Activated B cell treated with CpG ODN at 0.5 μM for 24 hours (primary cell): ENCODE results near the gene SCLT1. TPM values are rescaled to one million over a fixed set of nuclear protein-coding genes. Genes with fewer than 3 reads are reported as not detected.
"Not testable (repeated sequence)": the region's sequence is repeated elsewhere in the genome, so short reads cannot be mapped to it uniquely, and the experiment has no call there.

Experiments
- ATAC-seq: fragments of 200-7000 bp; cut with Tn5 transposase; one replicate; pipeline ENCODE4 v1.10.0; 2021; ENCODE audit warnings: low read depth, mild to moderate bottlenecking, moderate library complexity
- CTCF ChIA-PET: fragments of 350-600 bp; sonication (Branson Sonifier 250); formaldehyde crosslinking; loops from one replicate; lab custom pipeline; 2021; ENCODE audit warnings: antibody characterized with exemption; lab: Charles Lee
- POLR2A ChIA-PET: fragments of 350-600 bp; sonication (Branson Sonifier 250); formaldehyde crosslinking; loops from one replicate; lab custom pipeline; 2021; ENCODE audit warnings: antibody characterized with exemption; lab: Charles Lee
- DNase-seq: peaks from one replicate; pipeline ENCODE4 v3.0.0; 2022
- H3K27ac Mint-ChIP-seq: one replicate; pipeline ENCODE4 v1.8.0; 2020; ENCODE audit warnings: mixed read lengths
- H3K27me3 Mint-ChIP-seq: one replicate; pipeline ENCODE4 v1.8.0; 2021; ENCODE audit warnings: mixed read lengths
- H3K36me3 Mint-ChIP-seq: one replicate; pipeline ENCODE4 v1.8.0; 2021; ENCODE audit warnings: low read depth, mixed read lengths
- H3K4me1 Mint-ChIP-seq: one replicate; pipeline ENCODE4 v1.8.0; 2021; ENCODE audit warnings: mixed read lengths
- H3K4me3 Mint-ChIP-seq: one replicate; pipeline ENCODE4 v1.8.0; 2020; ENCODE audit warnings: mild to moderate bottlenecking, mixed read lengths
- H3K9me3 Mint-ChIP-seq: one replicate; pipeline ENCODE4 v1.8.0; 2020; ENCODE audit warnings: mixed read lengths
- intact Hi-C: fragments of 100-400 bp; cut with micrococcal nuclease; formaldehyde crosslinking; loops from one replicate; pipeline ENCODE4 v1.15.1; 2024
- total RNA-seq: library from RNA; stranded (reverse); gene quantifications from 2 replicates; pipeline ENCODE4 v1.2.3, GENCODE V29; 2022
- TF ChIP-seq, protein P1 (sequence below): fragments of 200-600 bp; IDR thresholded peaks from one replicate; pipeline ENCODE4 v1.8.0; 2022; ENCODE audit warnings: antibody characterized with exemption, mild to moderate bottlenecking

SCLT1 gene
- total RNA-seq, 1 donor from 2014 or later: 24.5 TPM

DNA sequence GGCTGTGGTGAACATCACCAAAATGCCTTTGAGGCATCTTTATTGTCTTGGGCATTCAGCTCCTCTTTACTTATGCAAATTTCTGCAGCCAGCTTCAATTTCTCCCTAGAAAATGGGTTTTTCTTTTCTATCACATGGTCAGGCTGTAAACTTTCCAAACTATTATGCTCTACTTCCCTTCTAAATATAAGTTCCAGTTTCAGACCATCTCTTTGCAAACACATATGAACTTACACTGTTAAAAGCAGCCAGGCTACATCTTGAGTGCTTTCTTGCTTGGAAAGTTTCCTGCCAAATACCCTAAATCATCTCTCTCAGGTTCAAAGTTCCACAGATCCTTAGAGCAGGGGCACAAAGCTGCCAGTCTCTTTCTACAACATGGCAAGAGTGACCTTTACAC, 13.2 kb downstream of the SCLT1 start:
- no peaks in the 10 kb centered on the region for H3K27me3 Mint-ChIP-seq
- POLR2A ChIA-PET: interaction anchor here (0.6 kb wide), 1 partner anchor 20 kb away, joined by 3 read pairs; no protein-coding TSS in a partner anchor

DNA sequence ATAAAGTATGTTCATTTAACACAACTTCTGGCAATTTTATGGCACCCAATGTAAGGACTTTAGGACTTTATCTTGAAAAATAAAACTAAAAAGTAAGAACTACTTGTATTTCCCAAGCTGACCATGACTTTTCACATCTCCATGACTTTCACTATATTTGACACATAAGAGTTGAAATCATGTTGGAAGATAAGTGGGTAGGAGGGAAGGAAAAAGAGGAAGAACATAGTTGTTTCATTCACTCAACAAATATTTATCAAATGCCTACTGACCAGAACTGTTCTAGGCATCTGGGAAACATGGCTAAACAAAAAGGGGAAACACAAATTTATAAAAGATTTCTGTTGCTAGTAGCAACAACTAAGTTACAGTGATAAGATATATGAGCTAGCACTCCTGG, 16.0 kb downstream of the SCLT1 start:
- Mint-ChIP-seq H3K9me3 (peaks cover 18% of the 10 kb centered on the region), H3K36me3 (peaks cover 68% of the 10 kb centered on the region), H3K27me3 (no peaks in the 10 kb centered on the region), H3K4me3 (no peak overlapping the region), H3K27ac (no peak overlapping the region), H3K4me1 (peaks cover 2% of the 10 kb centered on the region)
- ChIA-PET CTCF (no interaction called here), POLR2A (no interaction called here)
- TF ChIP-seq, protein P1, sequence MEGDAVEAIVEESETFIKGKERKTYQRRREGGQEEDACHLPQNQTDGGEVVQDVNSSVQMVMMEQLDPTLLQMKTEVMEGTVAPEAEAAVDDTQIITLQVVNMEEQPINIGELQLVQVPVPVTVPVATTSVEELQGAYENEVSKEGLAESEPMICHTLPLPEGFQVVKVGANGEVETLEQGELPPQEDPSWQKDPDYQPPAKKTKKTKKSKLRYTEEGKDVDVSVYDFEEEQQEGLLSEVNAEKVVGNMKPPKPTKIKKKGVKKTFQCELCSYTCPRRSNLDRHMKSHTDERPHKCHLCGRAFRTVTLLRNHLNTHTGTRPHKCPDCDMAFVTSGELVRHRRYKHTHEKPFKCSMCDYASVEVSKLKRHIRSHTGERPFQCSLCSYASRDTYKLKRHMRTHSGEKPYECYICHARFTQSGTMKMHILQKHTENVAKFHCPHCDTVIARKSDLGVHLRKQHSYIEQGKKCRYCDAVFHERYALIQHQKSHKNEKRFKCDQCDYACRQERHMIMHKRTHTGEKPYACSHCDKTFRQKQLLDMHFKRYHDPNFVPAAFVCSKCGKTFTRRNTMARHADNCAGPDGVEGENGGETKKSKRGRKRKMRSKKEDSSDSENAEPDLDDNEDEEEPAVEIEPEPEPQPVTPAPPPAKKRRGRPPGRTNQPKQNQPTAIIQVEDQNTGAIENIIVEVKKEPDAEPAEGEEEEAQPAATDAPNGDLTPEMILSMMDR: no peak
- DNase-seq (no peak), ATAC-seq (no peak)
- intact Hi-C loops: no loop called here

More for the DNA sequence above, 13.2 kb downstream of the SCLT1 start:
- TF ChIP-seq, protein P1: no peak
- peaks cover 2% of the 10 kb centered on the region for H3K4me1 Mint-ChIP-seq
- ATAC-seq (no peak), DNase-seq (no peak)
- H3K9me3 Mint-ChIP-seq: peaks cover 20% of the 10 kb centered on the region
- CTCF ChIA-PET: no interaction called here
- H3K27ac Mint-ChIP-seq: no peak overlapping the region
- H3K36me3 Mint-ChIP-seq: peaks cover 50% of the 10 kb centered on the region
- intact Hi-C loops: no loop called here
- H3K4me3 Mint-ChIP-seq: no peak overlapping the region

DNA sequence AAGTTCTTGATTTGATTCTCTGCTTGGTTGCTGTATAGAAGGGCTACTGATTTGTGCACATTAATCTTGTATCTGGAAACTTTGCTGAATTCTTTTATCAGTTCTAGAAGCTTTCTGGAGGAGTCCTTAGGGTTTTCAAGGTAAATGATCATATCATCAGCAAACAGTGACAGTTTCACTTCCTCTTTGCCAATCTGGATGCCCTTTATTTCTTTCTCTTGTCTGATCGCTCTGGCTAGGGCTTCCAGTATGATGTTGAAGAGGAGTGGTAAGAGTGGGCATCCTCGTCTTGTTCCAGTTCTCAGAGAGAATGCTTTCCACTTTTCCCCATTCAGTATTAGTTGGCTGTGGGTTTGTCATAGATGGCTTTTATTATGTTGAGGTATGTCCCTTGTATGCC, 23.8 kb downstream of the SCLT1 start:
- DNase-seq, CTCF ChIA-PET, H3K27ac Mint-ChIP-seq, H3K4me3 Mint-ChIP-seq, H3K27me3 Mint-ChIP-seq, POLR2A ChIA-PET, ATAC-seq, intact Hi-C loops: not testable (repeated sequence)
- Mint-ChIP-seq H3K36me3 (peaks cover 46% of the 10 kb centered on the region), H3K9me3 (peaks cover 31% of the 10 kb centered on the region), H3K4me1 (peaks cover 12% of the 10 kb centered on the region)

DNA sequence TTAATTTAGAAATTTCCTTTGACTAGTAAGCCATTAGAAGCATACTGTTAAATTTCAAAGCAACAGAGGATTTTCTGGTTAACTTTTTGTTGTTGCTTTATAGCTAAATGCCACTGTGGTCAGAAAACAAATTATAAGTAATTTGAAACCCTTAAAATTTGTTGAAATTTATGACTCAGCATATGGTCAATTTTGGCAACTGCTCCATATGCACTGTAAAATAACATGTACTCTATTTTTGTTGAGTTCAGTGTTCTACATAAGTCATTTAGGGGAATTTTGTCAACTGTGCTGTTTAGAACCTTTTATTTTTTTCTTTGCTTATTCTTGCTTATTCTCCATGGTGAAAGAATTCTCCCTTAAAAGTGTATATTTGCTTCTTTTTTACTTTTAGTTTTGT, 28.6 kb downstream of the SCLT1 start:
- H3K4me3 Mint-ChIP-seq: no peak overlapping the region
- intact Hi-C loops: no loop called here
- no peak overlapping the region for H3K27ac Mint-ChIP-seq
- no peak for DNase-seq
- TF ChIP-seq, protein P1: no peak
- no peaks in the 10 kb centered on the region for H3K27me3 Mint-ChIP-seq
- peaks cover 60% of the 10 kb centered on the region for H3K36me3 Mint-ChIP-seq
- ATAC-seq: no peak
- ChIA-PET CTCF (no interaction called here), POLR2A (no interaction called here)
- H3K4me1 Mint-ChIP-seq: peaks cover 5% of the 10 kb centered on the region
- H3K9me3 Mint-ChIP-seq: peaks cover 47% of the 10 kb centered on the region

DNA sequence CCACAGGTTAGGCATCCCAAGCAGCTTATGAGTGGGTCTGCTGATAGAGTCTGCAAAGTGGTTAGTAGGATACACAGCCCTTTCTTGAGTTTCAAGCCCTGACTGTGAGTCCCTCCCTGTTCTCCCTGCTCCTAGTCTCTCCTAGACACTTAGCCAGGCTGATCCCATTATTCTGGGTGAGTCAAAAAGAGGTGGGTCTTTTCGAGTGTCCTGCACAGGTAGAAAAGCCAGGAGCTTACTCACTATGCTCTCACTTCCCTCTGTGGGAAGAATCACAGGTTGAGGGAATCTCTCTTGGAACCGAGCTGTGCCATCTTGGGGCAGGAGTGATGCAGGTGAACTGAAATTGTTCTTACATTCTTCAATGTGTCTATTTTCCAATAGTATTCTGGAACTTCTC, 29.7 kb downstream of the SCLT1 start:
- peaks cover 61% of the 10 kb centered on the region for H3K36me3 Mint-ChIP-seq
- no peaks in the 10 kb centered on the region for H3K4me1 Mint-ChIP-seq
- H3K27ac Mint-ChIP-seq: no peak overlapping the region
- DNase-seq (no peak), ATAC-seq (no peak)
- TF ChIP-seq, protein P1: no peak
- no peaks in the 10 kb centered on the region for H3K27me3 Mint-ChIP-seq
- ChIA-PET CTCF (no interaction called here), POLR2A (no interaction called here)
- H3K9me3 Mint-ChIP-seq: peaks cover 51% of the 10 kb centered on the region
- intact Hi-C loops: no loop called here
- H3K4me3 Mint-ChIP-seq: no peak overlapping the region

DNA sequence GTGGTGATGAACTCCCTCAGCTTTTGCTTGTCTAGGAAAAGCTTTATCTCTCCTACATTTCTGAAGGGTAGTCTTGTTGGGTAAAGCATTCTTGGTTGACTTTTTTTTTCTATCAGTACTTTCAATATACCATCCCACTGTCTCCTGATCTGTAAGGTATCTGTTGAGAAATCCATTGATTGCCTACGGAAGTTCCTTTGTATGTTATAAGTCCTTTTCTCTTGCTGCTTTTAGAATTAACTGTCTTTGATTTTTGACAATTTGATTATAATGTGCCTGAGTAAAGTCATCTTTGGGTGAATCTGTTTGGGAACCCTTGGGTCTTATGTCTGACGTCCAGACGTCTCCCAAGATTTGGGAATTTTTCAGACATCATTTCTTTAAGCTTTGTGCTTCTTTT, 30.8 kb downstream of the SCLT1 start:
- H3K27me3 Mint-ChIP-seq: no peaks in the 10 kb centered on the region
- no peak overlapping the region for H3K4me3 Mint-ChIP-seq
- peaks cover 58% of the 10 kb centered on the region for H3K36me3 Mint-ChIP-seq
- ATAC-seq (no peak), DNase-seq (no peak)
- no peak overlapping the region for H3K27ac Mint-ChIP-seq
- POLR2A ChIA-PET: no interaction called here
- intact Hi-C loops: no loop called here
- TF ChIP-seq, protein P1: no peak
- CTCF ChIA-PET: no interaction called here
- no peaks in the 10 kb centered on the region for H3K4me1 Mint-ChIP-seq
- peaks cover 47% of the 10 kb centered on the region for H3K9me3 Mint-ChIP-seq
